Smooth muscle cell (in vitro differentiated cells): ENCODE results near the gene RANBP2. TPM values are rescaled to one million over a fixed set of nuclear protein-coding genes. Genes with fewer than 3 reads are reported as not detected.

ENCODE experiments used
- DNase-seq: peaks from one replicate; lab custom pipeline; 2025; ENCODE audit not compliant: unreplicated experiment; lab: John Stamatoyannopoulos, UW
- H2AFZ ChIP-seq: fragments of 200-600 bp; sonication (generic); 2 replicates; pipeline ENCODE4 v1.6.0; 2016; ENCODE audit warnings: antibody characterized with exemption, low read depth, mild to moderate bottlenecking
- H3F3A ChIP-seq: fragments of 200-600 bp; sonication (generic); 2 replicates; pipeline ENCODE4 v1.6.0; 2017; ENCODE audit warnings: antibody characterized with exemption, low read depth
- H3K27ac ChIP-seq: fragments of 200-600 bp; sonication (generic); 2 replicates; pipeline ENCODE4 v1.5.1; 2016; ENCODE audit warnings: low read depth, mild to moderate bottlenecking
- H3K27me3 ChIP-seq: fragments of 200-600 bp; sonication (generic); 2 replicates; pipeline ENCODE4 v1.6.1; 2016; ENCODE audit warnings: low read depth, mild to moderate bottlenecking
- H3K36me3 ChIP-seq: fragments of 200-600 bp; sonication (generic); 2 replicates; pipeline ENCODE4 v1.5.1; 2016; ENCODE audit warnings: low read depth
- H3K4me1 ChIP-seq: fragments of 200-600 bp; sonication (generic); 2 replicates; pipeline ENCODE4 v1.5.1; 2016; ENCODE audit warnings: low read depth
- H3K4me2 ChIP-seq: fragments of 200-600 bp; sonication (generic); 2 replicates; pipeline ENCODE4 v1.6.0; 2016; ENCODE audit warnings: mild to moderate bottlenecking
- H3K4me3 ChIP-seq: fragments of 200-600 bp; sonication (generic); 2 replicates; pipeline ENCODE4 v1.5.1; 2016; ENCODE audit warnings: mild to moderate bottlenecking
- H3K79me2 ChIP-seq: fragments of 200-600 bp; sonication (generic); 2 replicates; pipeline ENCODE4 v1.6.0; 2016; ENCODE audit warnings: low read depth, mild to moderate bottlenecking
- H3K9ac ChIP-seq: fragments of 200-600 bp; sonication (generic); 2 replicates; pipeline ENCODE4 v1.6.0; 2016; ENCODE audit warnings: low read depth
- H3K9me3 ChIP-seq: fragments of 200-600 bp; sonication (generic); replicated peaks from 2 replicates; pipeline ENCODE4 v1.5.1; 2016; ENCODE audit warnings: low read depth
- H4K20me1 ChIP-seq: fragments of 200-600 bp; sonication (generic); 2 replicates; pipeline ENCODE4 v1.6.0; 2016; ENCODE audit warnings: low read depth
- CTCF ChIP-seq: fragments of 200-600 bp; sonication (generic); IDR thresholded peaks from 2 replicates; pipeline ENCODE4 v1.5.1; 2017; ENCODE audit warnings: borderline replicate concordance, mild to moderate bottlenecking, antibody characterized with exemption; ENCODE audit not compliant: insufficient read depth, poor library complexity, severe bottlenecking
- WGBS: methylation state at CpG from one replicate; pipeline ENCODE4 v1.1.7; 2016; ENCODE audit warnings: low lambda C conversion rate; 5-methylcytosine and 5-hydroxymethylcytosine counted together
- polyA plus RNA-seq: library from polyadenylated mRNA; unstranded; fragments of >200 nt; fragmentation: Nextera tagmentation; extraction: Ambion mirVana; gene quantifications from 2 replicates; pipeline ENCODE4 v1.2.1, GENCODE V29; 2016
- total RNA-seq: library from RNA; depleted of rRNA; stranded (reverse); fragments of >200 nt; gene quantifications from 2 replicates; pipeline ENCODE4 v1.2.3, GENCODE V29; 2014

Gene RANBP2
- total and polyA plus RNA-seq, 2 experiments from 2014 or later = 7.8 to 56.9 TPM

- H4K20me1 ChIP-seq = no peaks in the 10 kb centered on the region
- H3K4me1 ChIP-seq = no peaks in the 10 kb centered on the region
- no peak overlapping the region for H3K9ac ChIP-seq
- no peak overlapping the region for H3K27ac ChIP-seq
- no peaks in the 10 kb centered on the region for H3K27me3 ChIP-seq
- no peak for DNase-seq
- 100% methylated on average over 1 of the region's 1 CpG for WGBS
- H3F3A ChIP-seq = no peaks in the 10 kb centered on the region
- no peak overlapping the region for H2AFZ ChIP-seq
- H3K36me3 ChIP-seq = peaks cover 11% of the 10 kb centered on the region
- H3K79me2 ChIP-seq = peaks cover 18% of the 10 kb centered on the region
- no peak overlapping the region for H3K4me3 ChIP-seq
- peaks cover 13% of the 10 kb centered on the region for H3K9me3 ChIP-seq
- H3K4me2 ChIP-seq = no peak overlapping the region
- TF ChIP-seq CTCF = no peak
Measured at GRCh38 chr2:108813732-108814131, 94.5 kb downstream of the RANBP2 start.

- Histone ChIP-seq H3K27me3 (no peaks in the 10 kb centered on the region), H3K4me3 (no peak overlapping the region), H3F3A (no peaks in the 10 kb centered on the region), H3K4me1 (no peaks in the 10 kb centered on the region), H3K4me2 (no peak overlapping the region), H2AFZ (no peak overlapping the region), H3K9me3 (peaks cover 10% of the 10 kb centered on the region), H3K9ac (no peak overlapping the region), H3K36me3 (peaks cover 21% of the 10 kb centered on the region), H4K20me1 (no peaks in the 10 kb centered on the region), H3K79me2 (no peaks in the 10 kb centered on the region), H3K27ac (no peak overlapping the region)
- no peak for DNase-seq
- WGBS = 100% methylated on average over 2 of the region's 2 CpGs
- no peak for TF ChIP-seq CTCF
Measured at GRCh38 chr2:108820482-108820881, 101.2 kb downstream of the RANBP2 start.

DNA sequence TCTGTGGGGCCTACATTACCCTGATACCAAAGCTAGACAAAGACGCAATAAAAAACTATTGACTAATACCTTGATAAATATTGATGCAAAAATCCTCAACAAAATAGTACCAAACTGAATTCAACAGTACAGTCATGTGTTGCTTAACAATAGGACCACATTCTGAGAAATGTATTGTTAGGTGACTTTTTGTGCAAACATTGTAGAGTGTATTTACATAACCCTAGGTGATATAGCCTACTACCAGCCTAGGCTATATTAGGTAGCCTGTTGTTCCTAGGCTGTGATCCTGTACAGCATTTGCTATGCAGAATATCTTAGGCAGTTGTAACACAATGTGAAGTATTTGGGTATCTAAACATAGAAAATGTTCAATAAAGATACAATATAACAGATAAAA is 104.0 kb downstream of the RANBP2 start:
- H3K9ac ChIP-seq = no peak overlapping the region
- H4K20me1 ChIP-seq = no peaks in the 10 kb centered on the region
- no peak overlapping the region for H3K27ac ChIP-seq
- peaks cover 18% of the 10 kb centered on the region for H3K36me3 ChIP-seq
- WGBS = 100% methylated on average over 1 of the region's 1 CpG
- H2AFZ ChIP-seq = no peak overlapping the region
- H3K27me3 ChIP-seq = no peaks in the 10 kb centered on the region
- H3K4me3 ChIP-seq = no peak overlapping the region
- H3K4me1 ChIP-seq = no peaks in the 10 kb centered on the region
- peaks cover 10% of the 10 kb centered on the region for H3K9me3 ChIP-seq
- no peaks in the 10 kb centered on the region for H3K79me2 ChIP-seq
- DNase-seq = no peak
- H3F3A ChIP-seq = no peaks in the 10 kb centered on the region
- no peak overlapping the region for H3K4me2 ChIP-seq
- no peak for TF ChIP-seq CTCF

- H3K27me3 ChIP-seq = no peaks in the 10 kb centered on the region
- TF ChIP-seq CTCF = no peak
- no peak overlapping the region for H3K27ac ChIP-seq
- H4K20me1 ChIP-seq = no peaks in the 10 kb centered on the region
- 96% methylated on average over 5 of the region's 5 CpGs for WGBS
- no peaks in the 10 kb centered on the region for H3F3A ChIP-seq
- no peak overlapping the region for H3K4me3 ChIP-seq
- H3K9ac ChIP-seq = no peak overlapping the region
- no peak overlapping the region for H2AFZ ChIP-seq
- H3K9me3 ChIP-seq = peaks cover 10% of the 10 kb centered on the region
- peaks cover 13% of the 10 kb centered on the region for H3K36me3 ChIP-seq
- no peaks in the 10 kb centered on the region for H3K4me1 ChIP-seq
- DNase-seq = no peak
- H3K79me2 ChIP-seq = no peaks in the 10 kb centered on the region
- H3K4me2 ChIP-seq = no peak overlapping the region
Measured at GRCh38 chr2:108824316-108825070, 105.2 kb downstream of the RANBP2 start.
